Left hindlimb (tissue), 1 donor: Measurements from ENCODE around the gene INPP5A.
"Not testable (repeated sequence)": the region's sequence is repeated elsewhere in the genome, so short reads cannot be mapped to it uniquely, and the experiment has no call there.

Experiments
- DNase-seq: peaks from one replicate; pipeline ENCODE4 v3.0.0-alpha.2; 2018

Gene INPP5A

GRCh38 chr10:132752378-132752777 lies 214.8 kb downstream of the INPP5A start:
- no peak for DNase-seq

GRCh38 chr10:132752961-132753360 lies 215.4 kb downstream of the INPP5A start:
- no peak for DNase-seq

- DNase-seq: no peak
These were observed 216.0 kb downstream of the INPP5A start for GRCh38 chr10:132753596-132753995.

- DNase-seq: no peak
These were observed 216.5 kb downstream of the INPP5A start for GRCh38 chr10:132754071-132754470.

GRCh38 chr10:132755166-132755711 lies 217.7 kb downstream of the INPP5A start:
- DNase-seq: no peak

GRCh38 chr10:132756591-132756990 lies 219.0 kb downstream of the INPP5A start:
- DNase-seq: no peak

- DNase-seq: no peak
These were observed 219.6 kb downstream of the INPP5A start for GRCh38 chr10:132757171-132757570.

GRCh38 chr10:132758865-132759264 lies 221.3 kb downstream of the INPP5A start:
- DNase-seq: no peak

- no peak for DNase-seq
These were observed 223.9 kb downstream of the INPP5A start for GRCh38 chr10:132761395-132762060.

GRCh38 chr10:132762267-132762666 lies 224.7 kb downstream of the INPP5A start:
- DNase-seq: no peak

- no peak for DNase-seq
These were observed 226.0 kb downstream of the INPP5A start for GRCh38 chr10:132763545-132763944.

- DNase-seq: no peak
These were observed 226.5 kb downstream of the INPP5A start for GRCh38 chr10:132764108-132764507.

- DNase-seq: no peak
These were observed 227.8 kb downstream of the INPP5A start for GRCh38 chr10:132765435-132765834.

- DNase-seq: no peak
These were observed 228.7 kb downstream of the INPP5A start for GRCh38 chr10:132766291-132766690.

GRCh38 chr10:132768346-132769248 lies 231.0 kb downstream of the INPP5A start:
- DNase-seq: no peak

- no peak for DNase-seq
These were observed 232.8 kb downstream of the INPP5A start for GRCh38 chr10:132770061-132771021.

GRCh38 chr10:132772816-132773215 lies 235.2 kb downstream of the INPP5A start:
- not testable (repeated sequence) for DNase-seq

- DNase-seq: no peak
These were observed 236.8 kb downstream of the INPP5A start for GRCh38 chr10:132774181-132774901.

GRCh38 chr10:132774902-132775863 lies 237.6 kb downstream of the INPP5A start:
- no peak for DNase-seq

- no peak for DNase-seq
These were observed 238.6 kb downstream of the INPP5A start for GRCh38 chr10:132776186-132776585.

- DNase-seq: no peak
These were observed 239.2 kb downstream of the INPP5A start for GRCh38 chr10:132776821-132777220.
